GM10847 (cell line): ENCODE data around the gene CSHL1.

Experiments used
- POLR2A ChIP-seq: IDR thresholded peaks from 2 replicates; pipeline ENCODE4 v1.6.1; 2011; ENCODE audit not compliant: insufficient read length; ENCODE audit errors: extremely low read depth

CSHL1 gene

DNA sequence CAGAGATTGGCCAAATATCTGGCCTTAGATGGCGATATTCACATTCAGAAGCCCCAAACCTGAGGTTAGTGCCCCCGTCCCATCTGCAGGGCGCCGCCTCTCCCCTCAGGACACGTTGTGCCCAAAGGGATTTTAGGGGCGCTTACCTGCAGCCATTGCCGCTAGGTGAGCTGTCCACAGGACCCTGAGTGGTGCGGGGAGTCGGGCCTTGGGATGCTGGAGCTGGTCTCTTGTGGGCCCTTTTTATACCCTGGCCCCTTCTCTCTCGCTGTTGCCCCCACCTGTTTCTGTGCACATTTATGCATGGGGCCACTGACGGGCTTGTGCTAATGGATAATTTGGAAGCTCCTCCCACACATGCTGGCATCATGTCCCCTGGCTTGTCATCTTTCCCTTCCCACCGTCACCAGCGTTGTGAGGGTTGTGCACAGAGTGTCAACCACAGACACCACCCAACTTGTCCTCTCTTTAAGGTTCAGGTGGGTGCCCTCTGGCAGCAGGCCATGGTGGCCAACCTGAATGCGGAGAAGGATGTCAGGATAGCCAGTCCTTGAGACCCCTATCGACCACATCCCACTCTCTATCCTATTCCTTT lies at the start of gene CSHL1:
CSHL1 (minus strand) TSS at position 218 of the 595 bp plus-strand sequence; CDS start at position 156, 62 bp downstream.
- TF ChIP-seq POLR2A = no peak

DNA sequence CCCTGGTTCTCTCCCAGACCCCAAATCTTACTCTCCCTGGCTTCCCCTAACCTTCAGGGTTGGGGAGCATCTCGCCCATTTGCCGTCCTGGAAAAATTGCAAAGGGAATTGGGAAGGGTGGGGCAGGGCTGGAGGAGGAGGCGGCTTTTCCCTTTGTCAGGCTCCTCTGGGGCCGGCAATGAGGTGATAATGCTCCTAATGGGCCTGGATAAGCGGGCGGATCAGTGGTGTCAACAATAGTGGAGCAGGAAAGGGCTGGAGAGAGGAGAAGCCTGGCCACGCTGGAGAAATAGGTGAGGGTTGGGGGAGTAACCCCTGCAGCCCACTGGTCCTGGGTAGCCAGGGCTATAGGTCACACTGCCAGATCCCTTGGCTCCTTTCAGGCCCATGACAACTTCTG lies 49.4 kb upstream of the CSHL1 start:
- TF ChIP-seq POLR2A = no peak

DNA sequence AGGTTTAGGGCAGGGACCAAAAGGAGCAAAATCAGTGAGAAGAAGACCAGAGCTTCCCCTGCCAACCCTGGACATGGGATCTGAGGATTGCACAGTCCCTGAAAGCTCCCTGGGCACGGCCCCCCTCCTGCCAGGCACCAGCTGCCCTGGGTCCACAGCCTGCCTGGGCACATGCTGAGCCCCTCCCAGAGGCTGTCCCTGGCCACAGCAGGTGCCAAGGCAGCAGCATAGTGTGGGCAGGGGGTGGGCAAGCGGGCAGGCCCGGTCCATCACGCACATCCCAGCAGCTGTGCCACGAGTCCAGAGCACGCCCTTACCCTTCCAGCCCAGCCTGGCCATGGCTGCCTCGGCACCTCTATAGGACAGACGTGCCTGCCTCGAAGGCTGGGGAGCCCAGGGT lies 48.9 kb upstream of the CSHL1 start:
- no peak for TF ChIP-seq POLR2A

DNA sequence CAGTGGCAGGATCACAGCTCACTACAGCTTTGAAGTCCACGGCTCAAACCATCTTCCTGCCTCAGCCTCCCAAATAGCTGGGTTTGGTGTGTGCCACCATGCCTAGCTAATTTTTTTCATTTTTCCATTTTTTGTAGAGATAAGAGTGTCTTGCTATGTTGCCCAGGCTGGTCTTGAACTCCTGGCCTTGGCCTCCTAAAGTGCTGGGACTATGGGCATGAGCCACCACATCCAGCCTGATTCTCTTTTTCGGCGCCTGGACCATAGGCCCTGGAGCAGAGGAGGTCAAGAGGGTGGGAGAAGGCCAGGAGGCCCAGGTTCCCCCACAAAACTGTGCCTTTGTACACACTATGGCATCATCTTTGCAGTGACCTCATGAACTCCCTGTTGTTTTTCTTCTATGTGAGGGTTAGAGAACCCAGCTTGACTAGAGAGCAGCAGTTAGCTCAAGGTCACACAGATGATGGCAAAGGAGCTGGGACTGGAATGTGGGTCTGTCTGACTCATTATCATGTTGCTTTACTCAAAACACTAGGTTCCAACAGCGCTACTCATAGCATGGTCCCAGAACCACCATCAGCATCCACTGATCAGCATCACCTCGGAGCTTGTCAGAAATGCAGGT lies 45.4 kb upstream of the CSHL1 start:
- no peak for TF ChIP-seq POLR2A

DNA sequence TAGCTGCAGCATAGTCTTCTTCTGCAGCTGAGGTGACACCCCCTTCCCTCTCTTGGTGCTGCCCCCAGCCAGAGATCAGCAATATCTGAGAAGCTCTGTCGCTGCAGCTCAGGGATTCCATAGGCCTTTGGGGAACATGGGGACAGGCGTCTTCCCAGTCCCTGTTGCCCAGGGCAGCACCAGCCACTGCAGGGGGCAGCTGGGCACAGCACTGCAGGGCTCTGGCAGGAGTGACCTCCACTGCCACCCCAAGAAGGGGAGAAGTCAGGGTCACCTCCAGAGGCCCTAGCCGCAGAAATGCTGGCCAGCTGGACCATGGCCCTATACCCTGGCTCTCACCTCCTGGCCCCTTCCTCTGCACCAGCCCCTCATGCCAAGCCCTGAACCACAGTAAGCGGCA lies 44.7 kb upstream of the CSHL1 start:
- no peak for TF ChIP-seq POLR2A

DNA sequence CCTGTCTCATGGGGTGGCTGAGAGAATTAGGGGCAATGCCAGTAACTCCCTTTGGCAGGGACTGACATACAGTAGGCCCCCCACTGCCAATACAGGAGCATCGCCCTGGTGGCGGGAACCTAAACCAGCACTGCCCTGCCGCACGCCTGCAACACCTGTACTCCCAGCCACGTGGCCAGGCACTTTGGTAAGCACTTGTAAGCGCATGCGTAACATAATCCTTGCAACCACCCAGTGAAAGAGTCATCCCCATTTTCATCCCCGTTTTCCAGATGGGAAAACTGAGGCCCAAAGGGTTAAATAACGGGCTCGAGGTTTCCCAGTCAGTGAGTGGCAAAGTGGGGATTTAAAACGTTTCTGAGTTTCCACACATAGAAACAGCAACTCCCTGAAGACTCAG lies 44.2 kb upstream of the CSHL1 start:
- no peak for TF ChIP-seq POLR2A

DNA sequence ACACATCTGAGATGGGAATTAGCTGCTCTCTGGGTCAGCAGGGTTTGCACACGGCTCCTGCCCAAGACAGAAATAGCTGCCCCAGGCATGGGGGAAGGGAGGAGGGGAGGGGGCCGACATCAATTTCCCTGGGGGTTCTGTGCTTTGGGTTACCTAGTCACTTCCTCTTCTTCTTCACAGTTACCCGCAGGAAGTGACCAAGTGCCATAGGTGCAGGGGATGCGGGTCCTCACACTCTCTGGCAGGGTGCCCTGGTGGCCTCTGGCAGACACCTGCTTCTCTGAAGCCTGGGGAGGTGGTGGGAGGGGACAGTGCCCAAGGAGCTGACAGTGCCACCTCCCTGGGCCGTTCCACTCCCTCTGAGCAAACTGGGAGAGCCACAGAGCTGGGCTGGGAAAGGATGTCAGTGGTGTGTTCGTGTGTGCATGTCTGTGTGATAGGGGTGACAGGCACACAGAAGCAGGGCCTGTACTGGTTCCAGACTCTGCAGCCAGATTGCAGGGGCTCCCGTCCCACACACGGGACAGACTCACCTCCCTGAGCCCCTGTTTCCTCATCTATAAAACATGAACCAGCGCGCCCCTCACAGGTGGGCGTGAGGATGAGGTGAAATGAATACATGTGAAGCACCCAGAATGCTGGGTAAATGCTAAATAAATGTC lies 43.5 kb upstream of the CSHL1 start:
- no peak for TF ChIP-seq POLR2A

DNA sequence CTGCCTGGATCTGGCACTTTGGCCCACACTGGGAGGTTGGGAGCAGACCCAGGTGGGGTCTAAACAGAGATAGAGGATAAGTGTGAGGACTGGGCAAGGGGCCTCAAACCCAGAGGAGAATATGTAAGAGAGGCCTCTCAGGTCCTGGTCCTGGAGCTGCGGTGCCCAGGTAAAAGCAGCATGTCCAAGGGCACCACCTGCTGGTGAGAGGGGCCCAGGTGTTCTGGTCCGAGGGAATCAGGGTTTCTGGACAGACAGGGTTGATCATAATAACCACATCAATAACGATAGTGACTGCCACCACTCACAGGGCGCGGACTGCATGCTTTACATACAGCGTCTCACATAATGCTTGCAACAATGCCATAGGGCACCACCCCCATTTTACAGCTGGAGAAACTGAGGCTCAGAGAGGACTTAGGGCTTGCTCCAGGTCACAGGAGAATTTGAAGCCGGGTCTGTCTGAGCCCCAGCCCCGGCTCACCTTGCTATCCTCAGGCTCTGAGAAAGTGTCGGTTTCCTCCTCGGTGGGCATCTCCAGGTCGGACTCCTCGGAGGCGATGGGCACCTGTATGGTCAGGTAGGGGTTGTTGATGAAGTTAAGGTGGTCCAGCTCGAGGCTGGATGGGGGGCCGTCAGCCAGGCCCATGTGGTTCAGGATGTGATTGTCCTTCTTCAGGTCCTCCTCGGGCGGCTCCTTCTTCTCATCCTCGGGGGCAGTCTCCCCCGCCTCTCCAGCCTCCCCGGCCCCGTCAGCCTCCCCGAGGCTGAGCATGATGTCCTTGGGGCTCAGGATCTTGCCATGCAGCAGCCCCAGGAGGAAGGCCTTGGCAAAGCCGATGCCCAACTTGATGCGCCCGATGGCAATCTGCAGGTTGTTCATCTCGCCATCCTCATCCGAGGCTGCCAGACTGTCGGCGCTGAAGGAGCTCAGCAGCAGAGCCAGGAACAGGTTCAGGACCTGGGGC lies 40.2 kb upstream of the CSHL1 start:
- TF ChIP-seq POLR2A = no peak

DNA sequence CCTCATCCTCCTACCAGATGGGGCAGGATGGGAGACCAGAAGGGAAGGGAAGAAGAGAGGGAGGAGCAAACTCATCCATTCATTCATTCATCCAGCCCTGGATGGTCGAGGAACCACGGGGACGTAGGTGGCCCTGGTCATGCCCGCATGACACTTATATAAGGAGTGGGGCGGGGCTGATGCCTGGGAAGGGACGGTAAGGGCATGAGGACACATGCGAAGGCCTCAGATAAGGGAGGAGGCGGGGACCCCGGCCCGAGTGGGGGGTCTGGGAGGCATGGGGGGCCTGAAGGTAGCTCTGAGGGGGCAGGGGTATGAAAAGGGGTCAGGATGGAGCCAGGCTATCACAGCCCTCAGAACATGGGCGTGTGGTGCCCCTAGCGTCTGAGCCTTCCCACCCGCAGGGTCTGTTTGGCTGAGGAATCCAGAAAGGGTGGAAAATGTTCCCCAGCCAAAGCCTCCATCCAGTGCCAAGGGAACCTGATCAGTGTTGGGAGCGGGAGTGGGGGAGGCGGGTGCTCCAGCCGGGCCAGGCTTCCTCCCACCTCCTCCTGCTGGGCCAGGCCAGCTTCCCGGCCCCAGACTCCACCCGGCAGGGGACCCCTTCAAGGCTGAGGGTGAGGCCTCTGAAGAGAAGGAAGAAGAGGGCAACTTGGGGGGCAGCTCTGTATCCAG lies 38.7 kb upstream of the CSHL1 start:
- no peak for TF ChIP-seq POLR2A

DNA sequence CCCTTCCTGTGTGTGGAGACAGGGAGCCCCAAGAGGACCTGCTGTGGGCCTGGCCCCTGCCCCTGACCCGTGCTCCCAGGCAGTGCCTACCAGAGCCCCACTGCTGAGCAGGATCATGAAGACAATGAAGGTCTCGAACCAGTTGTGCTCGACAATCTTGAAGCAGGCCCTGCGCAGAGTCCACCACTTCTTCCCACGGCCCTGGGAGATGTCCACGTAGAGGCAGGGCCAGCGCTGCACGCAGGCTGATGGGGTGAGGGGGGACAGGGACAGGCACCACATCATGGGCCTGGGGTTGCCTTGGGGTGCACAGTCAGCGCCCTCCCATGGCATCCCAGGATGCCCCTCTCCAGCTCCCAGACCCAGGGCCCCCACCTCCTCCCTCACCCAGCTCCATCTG lies 37.5 kb upstream of the CSHL1 start:
- TF ChIP-seq POLR2A = no peak

DNA sequence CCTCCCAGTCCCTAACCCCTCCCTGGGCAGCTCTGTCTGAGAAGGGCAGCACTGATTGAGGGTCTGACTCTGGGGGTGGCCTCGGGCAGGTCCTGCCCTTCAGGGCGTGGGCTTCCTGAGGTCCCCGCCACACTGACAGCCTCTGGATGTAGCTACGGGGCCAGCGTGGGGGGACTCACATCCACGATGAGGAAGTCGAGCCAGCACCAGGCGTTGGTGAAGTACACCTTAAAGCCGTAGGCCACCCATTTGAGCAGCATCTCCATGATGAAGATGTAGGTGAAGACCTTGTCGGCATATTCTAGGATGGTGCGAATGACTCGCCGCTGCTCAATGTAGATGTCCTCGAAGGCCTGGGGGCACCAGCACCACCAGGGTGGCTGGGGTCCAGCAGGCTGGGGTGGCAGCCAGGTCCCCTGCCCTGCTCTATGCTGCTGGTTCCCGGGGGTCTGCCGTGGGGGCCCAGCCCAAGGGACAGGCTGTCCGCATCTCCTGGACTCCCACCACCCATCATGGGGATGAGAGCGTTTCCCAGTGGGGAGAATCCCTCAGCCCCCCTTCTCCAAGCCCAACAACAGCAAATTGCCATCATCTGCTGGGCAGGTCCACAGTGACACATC lies 36.8 kb upstream of the CSHL1 start:
- no peak for TF ChIP-seq POLR2A

DNA sequence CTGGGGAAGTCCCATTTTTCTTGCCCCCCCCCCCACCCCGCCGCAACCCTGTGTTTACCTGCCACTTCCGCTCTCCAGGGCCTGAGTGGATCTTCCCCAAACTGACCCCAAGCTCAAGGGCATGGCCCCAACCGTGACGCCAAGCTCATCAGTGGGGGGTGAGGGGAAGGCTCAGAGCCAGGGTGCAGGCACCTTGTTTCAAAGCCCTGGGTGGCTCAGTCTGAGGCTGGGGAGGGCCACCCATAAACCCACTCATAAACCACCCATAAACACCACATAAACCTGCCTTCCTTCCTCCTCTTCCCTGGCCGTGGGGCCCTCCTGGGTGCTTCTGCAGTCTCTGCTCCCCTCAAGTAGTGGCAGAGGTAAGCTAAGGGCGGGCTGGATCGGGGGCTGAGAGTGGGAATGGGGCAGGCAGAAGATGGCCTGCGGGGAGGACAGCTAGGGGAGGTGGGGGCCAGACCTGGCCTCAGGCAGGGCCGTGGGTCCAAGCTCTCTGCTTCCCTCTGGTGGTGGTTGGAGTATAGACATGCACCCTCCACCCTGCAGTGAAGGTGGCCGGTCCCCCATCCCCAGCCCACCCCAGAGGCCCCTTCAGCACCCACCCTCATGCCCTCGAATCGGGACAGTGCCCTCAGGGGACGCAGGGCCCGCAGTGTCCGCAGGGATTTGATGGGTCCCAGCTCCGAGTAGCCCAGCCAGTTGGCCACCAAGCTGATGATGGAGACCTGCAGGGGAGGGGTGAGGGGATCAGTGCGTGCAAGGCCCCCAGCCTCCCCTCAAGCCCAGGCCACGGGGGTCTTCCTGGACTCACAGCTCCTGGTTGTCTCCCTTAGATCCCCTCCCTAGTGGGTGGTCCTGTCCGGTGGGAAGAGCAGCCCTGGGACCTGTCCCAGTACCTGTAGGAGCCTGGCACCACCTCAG lies 35.6 kb upstream of the CSHL1 start:
- TF ChIP-seq POLR2A = no peak

DNA sequence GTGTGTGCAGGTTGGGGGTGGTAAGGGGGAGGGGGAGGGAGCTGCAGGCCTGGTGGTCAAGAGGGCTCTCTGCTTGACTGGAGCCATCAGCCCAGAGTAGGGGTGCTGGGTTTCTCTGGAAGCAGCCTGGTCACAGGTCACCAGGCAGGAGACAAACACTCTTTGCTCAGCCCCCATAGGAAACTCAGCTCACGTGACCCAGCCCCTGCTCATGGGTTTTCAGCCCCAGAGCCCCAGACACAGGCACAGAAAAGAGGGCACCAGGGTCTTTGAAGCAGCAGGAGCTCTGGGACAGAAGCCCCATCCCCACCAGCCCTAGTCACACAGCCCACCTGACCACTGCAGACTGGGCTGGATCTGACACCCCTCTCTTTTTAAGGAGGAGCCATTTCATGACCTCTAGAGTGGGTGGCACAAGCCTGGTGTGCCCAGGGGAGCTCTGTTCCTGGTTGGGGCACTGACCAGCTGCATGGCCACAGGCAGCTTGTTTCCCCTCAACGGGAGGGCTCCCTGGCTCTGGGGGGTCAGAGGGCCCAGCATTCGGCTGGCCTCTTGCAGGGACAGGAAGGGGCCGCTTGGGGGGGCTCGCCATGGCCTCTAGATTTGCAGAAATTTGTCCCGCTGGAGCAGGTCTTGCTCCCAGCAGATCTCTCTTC lies 34.9 kb upstream of the CSHL1 start:
- peak; percentile 7 for TF ChIP-seq POLR2A
